Stimulated activated naive CD4-positive, alpha-beta T cell (primary cell): ENCODE measurements around the gene PPDPF.
A peak's percentile ranks its signal among the peaks of the same experiment; 100 is the strongest.
"Not testable (repeated sequence)": the region's sequence is repeated elsewhere in the genome, so short reads cannot be mapped to it uniquely, and the experiment has no call there.

Experiments used
- DNase-seq, 6 experiments: peaks; one replicate each; lab custom pipeline; 2025; lab: John Stamatoyannopoulos, UW

PPDPF gene

GRCh38 chr20:63520504-63520933, at the start of gene PPDPF:
Gene PPDPF, plus strand, starts transcription at chr20:63520765. Its CDS starts 544 bp downstream, at chr20:63521309.
- DNase-seq = peak; percentile 71 to 91 (median 80)

- no peak for DNase-seq
Measured at GRCh38 chr20:63471002-63471716, 49.4 kb upstream of the PPDPF start.

- DNase-seq = no peak
Measured at GRCh38 chr20:63471717-63471980, 48.9 kb upstream of the PPDPF start.

- DNase-seq = no peak
Measured at GRCh38 chr20:63471981-63472831, 48.4 kb upstream of the PPDPF start, which contains the start of gene KCNQ2. Gene KCNQ2, minus strand, starts transcription at chr20:63472655. Its CDS starts 192 bp downstream, at chr20:63472463.

DNA sequence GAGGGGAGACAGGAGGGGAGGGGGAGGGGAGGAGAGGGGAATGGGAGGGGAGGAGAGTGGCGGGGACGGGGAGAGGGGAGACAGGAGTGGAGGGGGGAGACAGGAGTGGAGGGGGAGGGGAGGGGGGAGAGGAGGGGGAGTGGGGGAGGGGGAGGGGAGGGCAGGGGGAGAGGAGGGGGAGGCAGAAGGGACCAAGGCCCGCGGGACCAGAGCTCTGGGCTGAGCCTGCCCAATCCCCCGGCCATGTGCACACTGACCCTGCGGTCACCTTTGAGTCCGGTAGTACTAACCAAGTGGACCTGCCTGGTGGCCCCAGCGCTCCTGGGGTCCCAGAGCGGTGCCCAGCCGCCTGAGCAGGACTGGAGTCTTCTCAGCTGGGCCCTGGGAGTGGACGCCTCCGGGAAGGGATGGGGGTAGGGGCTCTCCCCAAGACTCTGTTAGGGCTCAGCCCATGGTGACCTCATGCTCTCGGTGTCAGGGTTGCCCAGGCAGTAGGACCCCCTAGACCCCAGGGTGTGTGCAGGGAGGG, 47.6 kb upstream of the PPDPF start:
- DNase-seq = no peak

DNA sequence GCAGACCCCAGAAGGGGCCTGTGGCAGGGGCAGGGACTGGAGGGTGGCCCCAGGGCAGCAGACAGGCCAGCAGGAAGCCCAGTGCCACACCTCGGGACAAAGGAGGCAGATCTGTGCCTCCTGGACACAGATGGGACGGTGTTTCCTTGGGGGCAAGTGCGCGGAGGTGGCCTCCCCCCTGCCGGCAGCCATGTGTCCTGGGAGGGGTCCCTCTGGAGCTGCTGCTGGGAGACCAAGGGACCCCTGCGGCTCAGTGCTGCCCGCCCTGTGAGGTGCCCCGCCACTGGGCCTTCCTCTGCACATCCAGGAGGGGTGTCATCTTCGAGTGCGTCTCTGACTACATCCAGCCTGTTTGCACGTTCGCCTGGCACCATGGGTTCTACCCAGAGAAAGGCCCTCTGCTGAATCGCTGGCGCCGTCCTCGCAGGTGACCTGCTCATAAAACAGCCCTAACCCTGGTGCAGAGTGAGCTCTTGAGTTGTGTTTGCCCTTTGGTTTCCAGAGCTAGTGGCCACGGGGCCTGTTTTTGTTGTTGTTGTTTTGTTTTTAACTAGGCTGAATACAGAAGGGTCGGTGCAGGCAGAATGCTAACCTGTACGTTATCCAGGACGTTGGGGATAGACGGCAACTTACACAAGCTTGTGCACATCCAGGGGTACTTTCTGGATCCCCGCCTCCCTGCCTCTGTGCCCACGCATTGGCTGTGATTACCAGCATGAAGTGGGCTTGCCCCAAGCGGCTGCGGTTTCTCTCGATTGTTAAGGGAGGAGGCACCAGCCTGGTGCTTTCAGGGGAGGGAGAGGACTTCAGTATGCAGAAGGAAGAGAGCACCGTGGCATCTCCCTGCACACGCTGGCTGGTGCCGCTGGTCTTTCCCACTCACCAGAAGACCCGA, 46.8 kb upstream of the PPDPF start:
- DNase-seq = no peak

DNA sequence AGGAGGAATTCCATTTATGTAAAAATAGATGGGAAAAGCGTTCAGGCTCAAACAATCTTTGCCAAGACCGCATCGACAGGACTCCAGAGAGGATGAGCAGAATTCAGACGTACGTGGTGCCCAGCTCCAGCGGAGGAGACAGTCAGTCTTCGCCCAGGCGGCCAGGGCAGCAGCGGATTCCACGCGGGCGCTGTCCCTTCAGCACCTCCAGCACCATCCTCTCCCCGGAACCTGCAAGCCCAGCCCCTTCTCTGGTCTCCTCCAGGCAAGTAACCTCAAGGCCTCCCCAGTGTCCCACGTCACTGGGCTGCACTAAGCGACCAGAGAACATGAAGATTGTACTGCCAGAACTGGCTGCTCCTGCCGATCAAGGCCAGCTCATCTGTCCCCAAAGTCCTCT, 45.4 kb upstream of the PPDPF start:
- no peak for DNase-seq

GRCh38 chr20:63477061-63477616, 43.4 kb upstream of the PPDPF start:
- DNase-seq = no peak

- no peak for DNase-seq
Measured at GRCh38 chr20:63477944-63478343, 42.6 kb upstream of the PPDPF start.

GRCh38 chr20:63478346-63479302, 41.9 kb upstream of the PPDPF start:
- DNase-seq = no peak

DNA sequence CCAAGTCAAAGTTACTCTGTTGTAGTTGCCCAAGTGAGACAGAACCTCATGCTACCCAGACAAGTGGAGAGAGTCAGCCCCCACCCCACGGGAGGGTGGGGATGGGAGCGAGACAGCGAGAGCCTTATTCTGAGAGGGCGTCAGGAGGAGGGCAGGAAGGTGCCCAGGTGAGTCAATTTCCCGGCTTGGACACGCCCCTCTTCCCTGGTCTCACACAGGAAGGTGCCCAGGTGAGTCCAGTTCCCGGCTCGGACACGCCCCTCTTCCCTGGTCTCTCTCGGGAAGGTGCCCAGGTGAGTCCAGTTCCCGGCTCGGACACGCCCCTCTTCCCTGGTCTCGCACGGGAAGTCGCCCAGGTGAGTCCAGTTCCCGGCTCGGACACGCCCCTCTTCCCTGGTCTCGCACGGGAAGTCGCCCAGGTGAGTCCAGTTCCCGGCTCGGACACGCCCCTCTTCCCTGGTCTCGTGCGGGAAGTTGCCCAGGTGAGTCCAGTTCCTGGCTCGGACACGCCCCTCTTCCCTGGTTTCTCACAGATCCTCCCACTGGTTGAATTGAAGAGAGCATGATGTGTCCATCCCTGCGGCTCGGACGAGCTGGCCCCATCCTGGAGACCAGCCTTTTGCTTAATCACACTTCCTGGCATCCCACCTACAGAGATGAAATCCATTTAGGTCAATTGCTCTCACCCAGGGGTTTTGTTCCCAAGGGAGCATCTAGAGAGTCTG, 40.7 kb upstream of the PPDPF start:
- not testable (repeated sequence) for DNase-seq

DNA sequence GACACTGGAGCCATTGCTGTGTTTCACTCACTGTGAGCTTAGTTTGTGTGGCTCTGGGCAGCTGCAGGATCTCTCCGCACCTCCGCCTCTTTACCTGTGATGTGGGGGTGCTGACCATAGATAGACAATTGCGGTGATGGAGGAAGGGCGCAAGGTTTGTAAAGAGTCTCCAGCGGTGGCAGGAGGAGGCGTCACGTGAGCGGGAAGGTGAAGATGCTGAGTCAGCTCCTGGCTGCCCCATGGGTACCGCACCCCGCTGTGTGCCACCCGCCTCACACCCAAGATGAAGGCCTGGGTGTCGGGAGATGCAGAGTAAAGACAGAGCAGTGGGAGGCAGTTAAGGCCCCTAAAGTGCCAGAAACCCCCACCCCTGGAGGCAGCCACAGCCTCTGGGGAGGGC, 39.1 kb upstream of the PPDPF start:
- DNase-seq = no peak

GRCh38 chr20:63482021-63482587, 38.5 kb upstream of the PPDPF start:
- no peak for DNase-seq

GRCh38 chr20:63483834-63484233, 36.7 kb upstream of the PPDPF start:
- DNase-seq = no peak

DNA sequence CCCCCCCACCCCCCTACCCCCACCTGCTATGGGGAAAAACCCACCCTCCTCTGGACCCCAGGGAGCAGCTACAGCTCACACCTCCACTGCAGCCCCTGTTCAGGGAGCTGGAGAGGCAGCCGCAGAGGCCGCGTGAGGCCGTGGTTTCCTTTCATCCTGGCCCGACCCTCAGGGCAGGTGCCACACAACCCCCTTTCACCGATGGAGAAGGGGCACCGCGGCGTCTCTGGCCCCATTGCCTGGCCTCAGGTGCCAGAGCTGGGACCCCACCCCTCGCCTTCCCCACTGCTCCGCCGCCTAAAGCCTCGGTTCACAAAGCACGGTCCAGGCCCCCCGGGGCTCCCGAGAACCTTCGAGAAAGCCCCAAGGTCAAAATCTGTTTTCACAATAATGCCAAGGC, 36.3 kb upstream of the PPDPF start:
- DNase-seq = no peak

DNA sequence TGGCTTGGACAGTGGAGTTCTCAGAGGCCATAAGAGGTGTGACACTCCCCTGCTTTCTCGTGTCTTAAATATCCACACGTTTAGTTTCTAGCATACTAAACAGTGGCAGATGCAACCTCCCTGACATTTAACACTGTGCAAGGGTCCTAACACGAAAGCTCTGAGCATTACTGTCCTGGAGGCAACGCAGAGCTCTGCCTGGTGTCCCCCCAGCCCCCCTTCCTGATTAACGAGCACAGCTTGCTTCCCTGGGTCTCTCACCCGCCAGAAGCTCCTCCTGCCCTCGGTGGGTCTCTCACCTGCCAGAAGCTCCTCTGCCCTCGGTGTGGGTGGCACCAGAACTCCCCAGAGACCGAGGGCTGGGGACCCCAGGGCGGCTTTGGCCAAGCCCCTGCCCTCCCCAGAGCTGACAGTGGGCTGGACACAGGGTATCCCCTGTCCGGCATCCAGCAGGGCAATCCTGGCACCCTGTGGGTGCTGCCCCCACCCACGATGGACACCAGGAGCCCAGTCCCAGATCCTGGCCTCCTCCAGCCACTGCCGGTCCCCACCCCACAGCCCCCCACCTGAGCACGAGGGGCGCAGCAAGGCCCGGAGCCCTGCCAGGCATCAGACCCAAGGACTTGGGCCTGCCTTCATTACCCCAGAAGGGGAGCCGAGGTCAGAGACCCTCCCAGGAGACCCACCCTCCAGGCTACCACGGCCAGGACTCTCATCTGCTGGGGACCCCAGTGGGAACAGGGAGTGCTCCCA, 35.7 kb upstream of the PPDPF start:
- no peak for DNase-seq

GRCh38 chr20:63486300-63486855, 34.2 kb upstream of the PPDPF start:
- no peak for DNase-seq

GRCh38 chr20:63487116-63487764, 33.3 kb upstream of the PPDPF start:
- DNase-seq = no peak
